Activated T-cell treated with anti-CD3 and anti-CD28 coated beads, Interleukin-2, amount 50 U/mL, for 1 hour (primary cell): Measurements from ENCODE around the gene LRRC7.
"Not testable (repeated sequence)": the region's sequence is repeated elsewhere in the genome, so short reads cannot be mapped to it uniquely, and the experiment has no call there.

Experiments used
- DNase-seq: peaks from one replicate; pipeline ENCODE4 v3.0.0-alpha.2; 2020

LRRC7 gene

GRCh38 chr1:69987881-69988280, 420.2 kb downstream of the LRRC7 start:
- no peak for DNase-seq

GRCh38 chr1:69991644-69992043, 423.9 kb downstream of the LRRC7 start:
- no peak for DNase-seq

GRCh38 chr1:69992594-69992993, 424.9 kb downstream of the LRRC7 start:
- no peak for DNase-seq

- no peak for DNase-seq
Measured at GRCh38 chr1:69993810-69994209, 426.1 kb downstream of the LRRC7 start.

GRCh38 chr1:69994241-69994640, 426.5 kb downstream of the LRRC7 start:
- DNase-seq, result no peak

GRCh38 chr1:69998847-69999246, 431.1 kb downstream of the LRRC7 start:
- no peak for DNase-seq

- DNase-seq, result no peak
Measured at GRCh38 chr1:70003211-70003908, 435.6 kb downstream of the LRRC7 start.

- DNase-seq, result no peak
Measured at GRCh38 chr1:70005386-70006034, 437.8 kb downstream of the LRRC7 start.

GRCh38 chr1:70008660-70009059, 440.9 kb downstream of the LRRC7 start:
- DNase-seq, result no peak

GRCh38 chr1:70017770-70018169, 450.0 kb downstream of the LRRC7 start:
- no peak for DNase-seq

GRCh38 chr1:70024272-70024671, 456.6 kb downstream of the LRRC7 start:
- no peak for DNase-seq

GRCh38 chr1:70025052-70025451, 457.3 kb downstream of the LRRC7 start:
- DNase-seq, result no peak

- no peak for DNase-seq
Measured at GRCh38 chr1:70025846-70026245, 458.1 kb downstream of the LRRC7 start.

GRCh38 chr1:70033266-70033873, 465.6 kb downstream of the LRRC7 start:
- no peak for DNase-seq

- DNase-seq, result no peak
Measured at GRCh38 chr1:70033936-70034335, 466.2 kb downstream of the LRRC7 start.

- no peak for DNase-seq
Measured at GRCh38 chr1:70034403-70034802, 466.7 kb downstream of the LRRC7 start.

GRCh38 chr1:70038025-70038424, 470.3 kb downstream of the LRRC7 start:
- DNase-seq, result no peak

- no peak for DNase-seq
Measured at GRCh38 chr1:70039485-70039884, 471.8 kb downstream of the LRRC7 start.

- no peak for DNase-seq
Measured at GRCh38 chr1:70041317-70042045, 473.8 kb downstream of the LRRC7 start.

- DNase-seq, result no peak
Measured at GRCh38 chr1:70042090-70042731, 474.5 kb downstream of the LRRC7 start.

GRCh38 chr1:70043804-70044203, 476.1 kb downstream of the LRRC7 start:
- DNase-seq, result no peak

GRCh38 chr1:70044832-70045231, 477.1 kb downstream of the LRRC7 start:
- DNase-seq, result no peak

- not testable (repeated sequence) for DNase-seq
Measured at GRCh38 chr1:70045581-70045980, 477.9 kb downstream of the LRRC7 start.
